Measurements from ENCODE around the gene ARTN.

GRCh38 chr1:43908858-43909257, 24.7 kb upstream of the ARTN start:
- TF ChIP-seq POLR2A (IDR thresholded peaks at IDR 0.05; ENCODE audit: extremely low read depth, insufficient read length) (no peak), CTCF (IDR thresholded peaks at IDR 0.05; ENCODE audit: low read depth, low read length) (no peak), MYC (IDR thresholded peaks at IDR 0.05; ENCODE audit: low read depth, low read length) (no peak), MAX (IDR thresholded peaks at IDR 0.05; ENCODE audit: low read depth, low read length) (no peak)
